SK-N-SH (cell line): ENCODE measurements around the gene UQCRC1. TPM values are rescaled to one million over a fixed set of nuclear protein-coding genes. Genes with fewer than 3 reads are reported as not detected.

Source experiments
- CTCF ChIA-PET: fragments of 300-600, 350-600 bp; formaldehyde crosslinking; extraction: SDS; loops from one replicate; lab custom pipeline; 2021; lab: Yijun Ruan, JAX
- POLR2A ChIA-PET: fragments of 350-600 bp; sonication (Branson Sonifier 250); formaldehyde crosslinking; extraction: SDS; loops from one replicate; lab custom pipeline; 2020; ENCODE audit warnings: antibody characterized with exemption, inconsistent platforms; lab: Yijun Ruan, JAX
- DNase-seq: peaks from one replicate; pipeline ENCODE4 v3.0.0; 2012
- H2AFZ ChIP-seq: fragments of 200-600 bp; sonication (generic); 2 replicates; pipeline ENCODE4 v1.8.1; 2016; ENCODE audit warnings: antibody characterized with exemption, mild to moderate bottlenecking, low read depth
- H3F3A ChIP-seq: fragments of 200-600 bp; sonication (generic); replicated peaks from 2 replicates; pipeline ENCODE3; 2016; ENCODE audit warnings: antibody characterized with exemption, mild to moderate bottlenecking; ENCODE audit not compliant: insufficient read depth
- H3K27ac ChIP-seq, 2 experiments: fragments of 200-500 bp in 1 of 2; fragments of 200-600 bp in 1 of 2; sonication (Bioruptor generic) in 1 of 2; sonication (generic), shearing (Covaris generic) in 1 of 2; 2 replicates each; pipeline versions ENCODE4 v1.5.1 to v1.6.1; 2014 to 2016; ENCODE audit warnings: low read depth in 2 of 2, inconsistent platforms in 1 of 2, low read length in 1 of 2, mild to moderate bottlenecking in 1 of 2, mixed read lengths in 1 of 2
- H3K27me3 ChIP-seq: fragments of 200-600 bp; sonication (generic), shearing (Covaris generic); 2 replicates; pipeline ENCODE4 v1.6.1; 2016; ENCODE audit warnings: mixed run types; ENCODE audit not compliant: insufficient read depth
- H3K36me3 ChIP-seq, 2 experiments: fragments of 200-500 bp in 1 of 2; fragments of 200-600 bp in 1 of 2; sonication (Bioruptor generic) in 1 of 2; sonication (generic) in 1 of 2; replicated peaks in 1 of 2; 2 replicates each; pipeline versions ENCODE3 to v1.5.1; 2014 to 2016; ENCODE audit warnings: low read length in 1 of 2, mild to moderate bottlenecking in 1 of 2; ENCODE audit not compliant: insufficient read depth in 2 of 2, control insufficient read depth in 1 of 2
- H3K4me1 ChIP-seq, 2 experiments: fragments of 200-500 bp in 1 of 2; fragments of 200-600 bp in 1 of 2; sonication (Bioruptor generic) in 1 of 2; sonication (generic), shearing (Covaris generic) in 1 of 2; 2 replicates each; pipeline versions ENCODE4 v1.5.1 to v1.6.1; 2014 to 2016; ENCODE audit warnings: low read depth in 1 of 2, low read length in 1 of 2, mixed run types in 1 of 2; ENCODE audit not compliant: insufficient read depth in 2 of 2, control insufficient read depth in 1 of 2
- H3K4me2 ChIP-seq: fragments of 200-600 bp; sonication (generic), shearing (Covaris generic); 2 replicates; pipeline ENCODE4 v1.6.1; 2017; ENCODE audit warnings: mixed run types
- H3K4me3 ChIP-seq, 2 experiments: fragments of 200-500 bp in 1 of 2; fragments of 200-600 bp in 1 of 2; sonication (Bioruptor generic) in 1 of 2; sonication (generic), shearing (Covaris generic) in 1 of 2; 2 replicates each; pipeline versions ENCODE4 v1.5.1 to v1.8.1; 2014 to 2016; ENCODE audit warnings: low read depth in 2 of 2, inconsistent platforms in 1 of 2, low read length in 1 of 2, mild to moderate bottlenecking in 1 of 2, mixed read lengths in 1 of 2, moderate library complexity in 1 of 2
- H3K79me2 ChIP-seq: fragments of 200-600 bp; sonication (generic); 2 replicates; pipeline ENCODE4 v1.8.1; 2017; ENCODE audit warnings: mild to moderate bottlenecking; ENCODE audit not compliant: insufficient read depth
- H3K9ac ChIP-seq: fragments of 200-600 bp; sonication (generic); 2 replicates; pipeline ENCODE4 v1.6.1; 2017; ENCODE audit warnings: mixed run types
- H3K9me2 ChIP-seq: fragments of 200-600 bp; sonication (generic); 2 replicates; pipeline ENCODE4 v1.6.1; 2017; ENCODE audit warnings: mixed run types
- H3K9me3 ChIP-seq: fragments of 200-600 bp; sonication (generic); 2 replicates; pipeline ENCODE4 v1.6.1; 2017; ENCODE audit warnings: mixed run types, mild to moderate bottlenecking, moderate library complexity
- H4K20me1 ChIP-seq: fragments of 200-600 bp; sonication (generic); 2 replicates; pipeline ENCODE4 v1.6.1; 2017; ENCODE audit warnings: mild to moderate bottlenecking, mixed run types; ENCODE audit not compliant: insufficient read depth
- ELF1 ChIP-seq: IDR thresholded peaks from 2 replicates; pipeline ENCODE4 v1.4.0; 2012
- EP300 ChIP-seq, 2 experiments: IDR thresholded peaks; 2 replicates each; pipeline versions ENCODE4 v1.4.0 to v1.6.1; 2012; ENCODE audit warnings: borderline replicate concordance in 1 of 2, low read depth in 1 of 2, low read length in 1 of 2
- FOXJ3 ChIP-seq: sonication (generic); formaldehyde crosslinking; IDR thresholded peaks from 2 replicates; pipeline ENCODE4 v1.5.1; 2020; ENCODE audit warnings: mild to moderate bottlenecking, missing genetic modification reagents
- GATA2 ChIP-seq: sonication (generic); formaldehyde crosslinking; IDR thresholded peaks from 2 replicates; pipeline ENCODE4 v1.5.0; 2020; ENCODE audit warnings: mild to moderate bottlenecking, missing genetic modification reagents
- JUND ChIP-seq: IDR thresholded peaks from 2 replicates; pipeline ENCODE4 v1.4.0; 2012
- PBX3 ChIP-seq: IDR thresholded peaks from 2 replicates; pipeline ENCODE4; 2012
- POLR2AphosphoS5 ChIP-seq: IDR thresholded peaks from 2 replicates; pipeline ENCODE4 v1.6.1; 2012; ENCODE audit warnings: low read depth, low read length
- RCOR1 ChIP-seq: fragments of 150-350 bp; IDR thresholded peaks from 2 replicates; pipeline ENCODE4 v1.6.1; 2017; ENCODE audit warnings: antibody characterized with exemption, low read length
- REST ChIP-seq: IDR thresholded peaks from 2 replicates; pipeline ENCODE4 v1.6.1; 2012; ENCODE audit warnings: mild to moderate bottlenecking, low read depth, low read length, moderate library complexity
- RFX5 ChIP-seq: IDR thresholded peaks from 2 replicates; pipeline ENCODE4 v1.6.1; 2012; ENCODE audit warnings: mild to moderate bottlenecking, improper control_type of control experiment, low read length
- RXRA ChIP-seq: IDR thresholded peaks from 2 replicates; pipeline ENCODE4 v1.4.0; 2012; ENCODE audit warnings: low read depth, mild to moderate bottlenecking, borderline replicate concordance
- SMC3 ChIP-seq: IDR thresholded peaks from 2 replicates; pipeline ENCODE4 v1.6.1; 2012; ENCODE audit warnings: low read depth, low read length, improper control_type of control experiment
- TCF12 ChIP-seq: IDR thresholded peaks from 2 replicates; pipeline ENCODE4 v1.4.0; 2012
- TEAD4 ChIP-seq: IDR thresholded peaks from 2 replicates; pipeline ENCODE4 v1.4.0; 2012; ENCODE audit warnings: mild to moderate bottlenecking, borderline replicate concordance; ENCODE audit not compliant: insufficient read depth
- WGBS: methylation state at CpG from one replicate; pipeline ENCODE4 v1.1.6; 2017; ENCODE audit warnings: low lambda C conversion rate; 5-methylcytosine and 5-hydroxymethylcytosine counted together
- polyA plus RNA-seq, 3 experiments: library from polyadenylated mRNA; depleted of rRNA; stranded (reverse); fragments of >200 nt; gene quantifications; 2 replicates each; pipeline ENCODE4 v1.2.3, GENCODE V29; 2012
- TF ChIP-seq, protein P1 (sequence below): IDR thresholded peaks from 2 replicates; pipeline ENCODE4 v1.4.0; 2012; ENCODE audit warnings: low read depth, borderline replicate concordance
- TF ChIP-seq, protein P2 (sequence below): fragments of 200-600 bp; sonication (generic); IDR thresholded peaks from 2 replicates; pipeline ENCODE4 v1.6.1; 2017; ENCODE audit warnings: antibody characterized with exemption, mild to moderate bottlenecking, moderate library complexity
- TF ChIP-seq, protein P3 (sequence below): IDR thresholded peaks from 2 replicates; pipeline ENCODE4 v1.4.0; 2012; ENCODE audit warnings: low read depth, borderline replicate concordance

UQCRC1 gene
- polyA plus RNA-seq, 1 of the 3 experiments (the other 2 are of a cell fraction), result 284 TPM

DNA sequence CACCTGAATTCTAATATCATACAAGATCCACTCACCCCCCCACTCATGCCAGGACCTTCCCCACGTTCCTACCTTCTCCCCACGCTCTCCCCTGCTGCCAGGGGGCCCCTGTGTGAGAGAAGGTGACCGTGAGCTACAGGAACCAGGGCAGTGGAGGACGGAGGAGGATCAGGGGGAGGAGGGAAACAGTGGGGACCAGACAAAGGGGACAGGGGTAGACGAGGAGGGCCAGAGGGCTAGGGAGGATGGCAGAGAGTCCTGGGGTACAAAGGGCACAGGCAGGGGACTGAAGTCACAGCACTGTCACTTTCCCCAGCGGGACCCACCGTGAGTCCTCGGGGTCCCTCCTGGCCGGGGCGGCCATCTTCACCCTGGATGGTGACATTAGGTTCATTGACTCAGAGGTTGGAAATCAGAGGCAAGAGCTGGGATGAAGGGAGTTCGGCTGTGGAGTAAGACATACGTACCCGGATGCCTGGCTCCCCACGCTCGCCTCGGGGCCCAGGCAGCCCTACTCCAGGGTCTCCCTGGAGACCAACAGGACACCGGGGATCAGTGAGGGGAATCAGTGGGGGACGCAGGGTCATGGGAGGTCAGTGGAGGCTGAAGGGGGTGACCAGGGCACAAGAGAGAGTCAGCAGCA lies 39.5 kb downstream of the UQCRC1 start:
- ChIA-PET POLR2A (no interaction called here), CTCF (no interaction called here)
- H3K27ac ChIP-seq, result no peak overlapping the region
- peaks cover 3% of the 10 kb centered on the region for H3F3A ChIP-seq
- peaks cover 13 to 17% of the 10 kb centered on the region in 2 experiments; a peak in 2 of 4 replicates for H3K4me1 ChIP-seq
- no peak overlapping the region for H3K9ac ChIP-seq
- no peak overlapping the region for H3K4me3 ChIP-seq
- H3K36me3 ChIP-seq, result no peaks in the 10 kb centered on the region
- no peak overlapping the region for H3K4me2 ChIP-seq
- H2AFZ ChIP-seq, result no peak overlapping the region
- WGBS, result 90% methylated on average over 10 of the region's 18 CpGs
- H4K20me1 ChIP-seq, result no peaks in the 10 kb centered on the region
- no peaks in the 10 kb centered on the region for H3K27me3 ChIP-seq
- no peaks in the 10 kb centered on the region for H3K9me2 ChIP-seq
- TF ChIP-seq, protein P1, sequence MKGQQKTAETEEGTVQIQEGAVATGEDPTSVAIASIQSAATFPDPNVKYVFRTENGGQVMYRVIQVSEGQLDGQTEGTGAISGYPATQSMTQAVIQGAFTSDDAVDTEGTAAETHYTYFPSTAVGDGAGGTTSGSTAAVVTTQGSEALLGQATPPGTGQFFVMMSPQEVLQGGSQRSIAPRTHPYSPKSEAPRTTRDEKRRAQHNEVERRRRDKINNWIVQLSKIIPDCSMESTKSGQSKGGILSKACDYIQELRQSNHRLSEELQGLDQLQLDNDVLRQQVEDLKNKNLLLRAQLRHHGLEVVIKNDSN, result no peak
- TF ChIP-seq ELF1, result no peak
- no peak for TF ChIP-seq RXRA
- TF ChIP-seq EP300 (IDR thresholded peaks at IDR 0.05; ENCODE audit: borderline replicate concordance in 1 of 2, low read depth in 1 of 2, low read length in 1 of 2), result no peak
- TF ChIP-seq RCOR1, result no peak
- TF ChIP-seq, protein P2, sequence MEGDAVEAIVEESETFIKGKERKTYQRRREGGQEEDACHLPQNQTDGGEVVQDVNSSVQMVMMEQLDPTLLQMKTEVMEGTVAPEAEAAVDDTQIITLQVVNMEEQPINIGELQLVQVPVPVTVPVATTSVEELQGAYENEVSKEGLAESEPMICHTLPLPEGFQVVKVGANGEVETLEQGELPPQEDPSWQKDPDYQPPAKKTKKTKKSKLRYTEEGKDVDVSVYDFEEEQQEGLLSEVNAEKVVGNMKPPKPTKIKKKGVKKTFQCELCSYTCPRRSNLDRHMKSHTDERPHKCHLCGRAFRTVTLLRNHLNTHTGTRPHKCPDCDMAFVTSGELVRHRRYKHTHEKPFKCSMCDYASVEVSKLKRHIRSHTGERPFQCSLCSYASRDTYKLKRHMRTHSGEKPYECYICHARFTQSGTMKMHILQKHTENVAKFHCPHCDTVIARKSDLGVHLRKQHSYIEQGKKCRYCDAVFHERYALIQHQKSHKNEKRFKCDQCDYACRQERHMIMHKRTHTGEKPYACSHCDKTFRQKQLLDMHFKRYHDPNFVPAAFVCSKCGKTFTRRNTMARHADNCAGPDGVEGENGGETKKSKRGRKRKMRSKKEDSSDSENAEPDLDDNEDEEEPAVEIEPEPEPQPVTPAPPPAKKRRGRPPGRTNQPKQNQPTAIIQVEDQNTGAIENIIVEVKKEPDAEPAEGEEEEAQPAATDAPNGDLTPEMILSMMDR, result no peak
- TF ChIP-seq REST, result no peak
- no peak for TF ChIP-seq PBX3
- TF ChIP-seq POLR2AphosphoS5, result no peak
- TF ChIP-seq GATA2, result no peak
- no peak for TF ChIP-seq TCF12
- no peak for TF ChIP-seq JUND
- TF ChIP-seq TEAD4, result no peak
- no peak for TF ChIP-seq RFX5
- no peak for TF ChIP-seq FOXJ3
- TF ChIP-seq, protein P3, sequence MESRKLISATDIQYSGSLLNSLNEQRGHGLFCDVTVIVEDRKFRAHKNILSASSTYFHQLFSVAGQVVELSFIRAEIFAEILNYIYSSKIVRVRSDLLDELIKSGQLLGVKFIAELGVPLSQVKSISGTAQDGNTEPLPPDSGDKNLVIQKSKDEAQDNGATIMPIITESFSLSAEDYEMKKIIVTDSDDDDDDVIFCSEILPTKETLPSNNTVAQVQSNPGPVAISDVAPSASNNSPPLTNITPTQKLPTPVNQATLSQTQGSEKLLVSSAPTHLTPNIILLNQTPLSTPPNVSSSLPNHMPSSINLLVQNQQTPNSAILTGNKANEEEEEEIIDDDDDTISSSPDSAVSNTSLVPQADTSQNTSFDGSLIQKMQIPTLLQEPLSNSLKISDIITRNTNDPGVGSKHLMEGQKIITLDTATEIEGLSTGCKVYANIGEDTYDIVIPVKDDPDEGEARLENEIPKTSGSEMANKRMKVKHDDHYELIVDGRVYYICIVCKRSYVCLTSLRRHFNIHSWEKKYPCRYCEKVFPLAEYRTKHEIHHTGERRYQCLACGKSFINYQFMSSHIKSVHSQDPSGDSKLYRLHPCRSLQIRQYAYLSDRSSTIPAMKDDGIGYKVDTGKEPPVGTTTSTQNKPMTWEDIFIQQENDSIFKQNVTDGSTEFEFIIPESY, result no peak
- no peak for TF ChIP-seq SMC3
- no peak for DNase-seq
- H3K9me3 ChIP-seq, result no peaks in the 10 kb centered on the region
- no peaks in the 10 kb centered on the region for H3K79me2 ChIP-seq
